HG02642 (cell line): ENCODE results near the gene PPM1G.

ENCODE experiments used
- ATAC-seq: cut with Tn5 transposase; IDR thresholded peaks from one replicate; pipeline ENCODE4 v1.9.1; 2021; ENCODE audit warnings: mild to moderate bottlenecking; ENCODE audit not compliant: unreplicated experiment, poor library complexity

The PPM1G gene

DNA sequence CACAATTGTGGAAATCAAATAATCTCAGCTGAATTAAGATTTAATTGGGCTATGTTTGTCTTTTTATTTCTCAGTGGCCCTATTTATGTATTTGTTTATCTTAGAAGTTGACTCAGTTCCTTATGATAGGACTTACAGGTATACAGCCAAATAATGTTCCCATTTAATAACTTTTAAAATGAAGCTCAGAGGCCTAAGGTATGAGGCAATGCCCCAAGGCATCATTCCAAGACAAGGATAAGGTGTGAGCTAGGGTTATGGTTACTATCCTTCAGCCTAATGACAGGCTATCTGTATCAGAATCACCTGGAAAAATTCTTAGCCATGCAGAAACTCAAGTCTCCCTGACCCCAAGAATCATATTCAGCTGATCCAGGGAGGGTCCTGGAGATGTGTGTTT, 11.6 kb upstream of the PPM1G start:
- no peak for ATAC-seq

- ATAC-seq, result no peak
Measured at GRCh38 chr2:27416151-27416550, 6.8 kb upstream of the PPM1G start.

- no peak for ATAC-seq
Measured at GRCh38 chr2:27412419-27413152, 3.2 kb upstream of the PPM1G start.

- ATAC-seq, result peak; percentile 24
Measured at GRCh38 chr2:27408601-27409320, 630 bp downstream of the PPM1G start.

DNA sequence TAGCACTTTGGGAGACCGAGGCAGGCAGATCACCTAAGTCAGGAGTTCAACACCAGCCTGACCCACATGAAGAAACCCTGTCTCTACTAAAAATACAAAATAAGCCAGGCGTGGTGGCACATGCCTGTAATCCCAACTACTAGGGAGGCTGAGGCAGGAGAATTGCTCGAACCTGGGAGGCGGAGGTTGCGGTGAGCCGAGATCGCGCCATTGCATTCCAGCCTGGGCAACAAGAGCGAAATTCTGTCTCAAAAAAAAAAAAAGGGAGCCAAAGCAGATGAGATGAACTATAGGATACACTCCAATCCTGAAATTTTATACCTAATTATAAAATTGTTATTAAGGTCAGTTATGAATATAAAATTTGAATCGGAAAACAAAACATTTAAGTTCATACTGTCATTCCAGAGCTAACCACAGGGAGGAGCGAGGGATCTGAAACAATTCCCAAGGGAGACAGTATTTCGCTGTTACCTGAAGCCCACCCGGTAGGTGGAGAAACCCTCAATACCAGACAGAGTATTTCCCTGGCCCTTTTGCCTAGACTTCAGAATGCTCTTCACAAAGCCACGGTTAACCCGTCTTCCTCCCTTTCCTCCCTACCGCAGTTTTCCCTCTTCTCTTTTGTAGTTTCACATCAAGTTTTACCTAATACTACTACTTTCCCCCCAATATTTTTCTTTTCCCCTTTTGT, 1.4 kb downstream of the PPM1G start:
- ATAC-seq, result no peak

- ATAC-seq, result no peak
Measured at GRCh38 chr2:27400348-27401135, 8.8 kb downstream of the PPM1G start.

DNA sequence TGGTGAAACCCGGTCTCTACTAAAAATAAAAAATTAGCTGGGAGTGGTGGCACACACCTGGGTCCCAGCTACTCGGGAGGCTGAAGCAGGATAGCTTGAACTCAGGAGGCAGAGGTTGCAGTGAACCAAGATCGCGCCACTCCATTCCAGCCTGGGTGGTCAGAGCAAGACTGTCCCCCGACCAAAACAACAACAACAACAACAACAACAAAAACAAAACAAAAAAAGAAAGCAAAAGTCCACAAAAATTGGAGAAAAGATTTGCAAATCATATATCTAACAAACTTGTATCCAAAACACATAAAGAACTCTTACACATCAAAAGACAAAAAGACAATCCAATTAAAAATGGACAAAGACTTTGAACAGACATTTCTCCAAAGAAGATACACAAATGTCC, 10.4 kb downstream of the PPM1G start:
- no peak for ATAC-seq

DNA sequence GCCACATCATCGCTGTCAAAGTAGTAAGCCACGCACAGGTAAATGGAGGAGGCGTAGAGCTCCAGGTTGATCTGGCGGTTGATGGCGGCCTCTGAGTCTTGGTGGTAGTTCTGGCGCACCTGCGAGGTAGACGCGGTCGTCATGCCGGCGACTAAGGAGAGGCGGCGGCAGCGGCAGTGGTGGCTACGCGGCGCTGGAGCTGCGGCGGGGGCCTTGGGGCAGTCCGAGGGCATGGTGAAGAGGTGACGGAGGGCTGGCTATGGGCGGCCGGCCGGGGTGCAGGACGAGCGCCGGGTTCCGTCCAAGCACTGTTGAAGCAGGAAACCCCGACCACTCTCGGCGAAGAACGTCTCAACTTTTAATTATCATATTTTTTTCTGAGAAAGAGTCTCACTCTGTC, 16.2 kb downstream of the PPM1G start:
- ATAC-seq, result no peak

GRCh38 chr2:27390822-27391679, 18.3 kb downstream of the PPM1G start:
- ATAC-seq, result no peak

DNA sequence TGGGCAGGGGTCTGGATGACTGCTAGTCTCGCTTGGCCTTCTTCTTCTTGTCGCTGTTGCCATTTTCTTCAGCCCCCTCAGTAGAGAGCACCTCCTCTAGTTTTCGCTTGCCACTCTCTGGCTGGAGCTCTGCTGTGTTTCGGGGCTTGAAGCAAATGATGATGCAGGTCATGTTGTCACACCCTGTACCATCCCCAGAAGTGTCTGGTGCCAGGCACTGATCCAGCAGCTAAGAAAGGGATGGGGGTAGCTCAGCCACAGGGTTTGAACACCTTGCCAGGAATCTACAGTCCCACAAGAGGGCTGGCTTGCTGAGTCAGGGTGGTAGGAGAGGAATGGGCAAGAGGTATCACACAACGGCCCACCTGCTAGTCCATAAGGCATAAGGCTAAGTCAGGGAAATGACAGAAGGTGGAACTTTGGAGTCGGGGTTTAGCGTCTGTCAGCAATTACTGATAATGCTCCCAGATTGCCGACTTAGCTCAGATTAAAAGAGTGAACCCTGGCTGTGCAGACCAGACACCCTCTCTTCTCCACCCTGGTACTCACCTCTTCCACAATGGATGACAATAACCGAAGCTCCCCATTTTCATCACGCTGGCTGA, 27.7 kb downstream of the PPM1G start:
- ATAC-seq, result no peak

DNA sequence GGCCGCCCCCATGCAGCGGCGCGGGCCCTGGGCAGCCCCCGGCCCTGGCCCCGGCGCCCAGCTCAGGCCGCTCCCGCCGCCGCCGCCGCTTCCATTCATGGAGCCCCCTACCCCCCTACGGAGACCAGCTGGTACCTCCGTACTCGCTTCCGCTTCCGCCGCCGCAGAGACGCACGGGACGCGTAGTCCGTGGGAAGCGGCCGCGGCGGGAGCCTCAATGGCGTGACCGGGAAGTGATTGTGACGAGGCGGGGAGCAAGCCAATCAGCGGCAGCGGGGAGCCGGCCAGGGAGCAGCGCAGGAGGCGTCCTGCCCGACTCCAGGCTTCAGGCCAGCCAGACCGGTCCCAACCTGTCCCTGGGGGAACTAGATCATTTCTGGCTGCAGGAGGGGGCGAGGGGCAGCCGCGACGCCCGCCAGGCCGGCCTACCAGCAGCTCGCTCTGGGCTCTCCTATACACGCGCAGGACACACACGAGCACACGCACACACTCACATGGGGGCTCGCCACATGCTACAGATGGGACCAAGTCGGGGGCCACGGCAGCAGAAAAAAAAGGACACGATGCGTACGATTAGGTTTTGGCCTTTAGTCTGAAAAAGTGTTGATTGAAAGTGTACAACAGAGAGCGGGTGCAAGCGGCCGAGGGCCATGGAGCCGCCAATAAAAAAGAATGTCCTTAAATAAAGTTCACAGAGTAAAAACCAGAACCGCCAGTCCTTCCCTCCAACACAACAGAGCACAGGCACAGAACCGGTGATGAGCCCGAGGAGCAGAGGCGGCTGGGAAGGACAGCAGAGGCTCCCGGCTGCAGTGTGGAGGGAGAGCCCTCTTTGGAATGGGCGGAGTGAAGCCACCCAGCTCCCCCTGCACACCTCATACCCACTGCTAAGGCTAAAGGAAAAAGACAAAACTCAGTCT, 28.5 kb downstream of the PPM1G start, which contains the start of gene ZNF513:
Gene ZNF513, minus strand, starts transcription at position 109 of the 920 bp plus-strand sequence. CDS start 208 bp downstream, outside the sequence.
- peak; percentile 87 for ATAC-seq

DNA sequence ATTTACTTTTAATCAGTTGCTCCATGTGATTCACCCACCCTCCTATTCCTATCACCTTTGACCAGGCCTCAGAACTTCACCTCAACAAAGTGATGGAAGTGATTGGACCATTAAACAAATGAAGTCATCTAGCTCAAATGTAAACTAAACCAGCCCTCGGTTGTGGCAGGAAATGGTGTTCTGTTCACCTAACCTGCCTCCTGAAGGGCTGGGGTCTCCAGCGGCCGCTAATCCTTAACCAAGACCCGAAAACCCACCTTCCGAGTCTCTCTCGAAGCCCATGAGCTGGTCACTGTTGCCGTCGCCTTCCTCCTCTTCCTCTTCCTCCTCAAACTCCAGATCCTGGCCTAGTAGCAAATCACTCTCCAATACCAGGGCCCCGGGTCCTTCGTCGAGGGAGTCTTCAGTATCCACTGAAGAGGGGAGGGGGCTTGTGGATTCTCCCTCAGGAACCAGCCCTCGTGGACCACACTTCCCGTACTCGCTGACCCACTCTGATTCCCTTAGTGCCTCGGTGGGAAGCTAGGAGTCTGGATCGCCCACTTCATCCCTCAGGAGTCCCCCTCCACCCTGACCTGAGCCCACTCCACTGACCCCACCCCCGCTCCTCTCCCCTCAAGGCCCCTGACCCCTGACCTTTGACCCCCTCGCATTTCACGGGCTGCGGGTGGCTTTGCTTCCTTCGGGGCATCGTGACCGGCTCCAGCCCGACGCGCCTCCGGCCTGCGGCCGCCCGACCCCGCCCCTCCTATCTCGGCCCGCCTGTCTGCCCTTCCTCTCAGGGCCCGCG, 29.4 kb downstream of the PPM1G start:
- ATAC-seq, result no peak

DNA sequence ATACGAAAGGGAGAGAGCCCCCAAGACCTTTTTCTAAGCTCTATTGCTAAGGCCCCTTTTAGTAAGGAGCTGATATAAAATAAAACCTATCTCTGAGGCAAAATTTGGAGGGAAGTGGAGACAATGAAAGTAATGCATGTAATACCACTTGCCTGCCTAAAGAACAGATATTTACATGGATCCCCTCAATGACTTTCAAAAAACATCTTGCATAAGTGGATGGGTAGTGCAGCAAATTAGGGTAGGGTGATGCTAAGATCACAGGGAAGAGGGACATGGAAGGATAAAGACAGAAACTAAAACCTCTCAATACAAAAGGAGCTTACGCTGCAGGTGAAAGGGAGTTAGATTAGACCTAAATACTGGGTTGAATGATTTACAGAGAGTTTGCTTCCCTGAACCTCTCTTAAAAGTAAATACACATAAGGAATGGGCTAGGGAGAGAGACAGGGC, 30.0 kb downstream of the PPM1G start:
- ATAC-seq, result no peak

DNA sequence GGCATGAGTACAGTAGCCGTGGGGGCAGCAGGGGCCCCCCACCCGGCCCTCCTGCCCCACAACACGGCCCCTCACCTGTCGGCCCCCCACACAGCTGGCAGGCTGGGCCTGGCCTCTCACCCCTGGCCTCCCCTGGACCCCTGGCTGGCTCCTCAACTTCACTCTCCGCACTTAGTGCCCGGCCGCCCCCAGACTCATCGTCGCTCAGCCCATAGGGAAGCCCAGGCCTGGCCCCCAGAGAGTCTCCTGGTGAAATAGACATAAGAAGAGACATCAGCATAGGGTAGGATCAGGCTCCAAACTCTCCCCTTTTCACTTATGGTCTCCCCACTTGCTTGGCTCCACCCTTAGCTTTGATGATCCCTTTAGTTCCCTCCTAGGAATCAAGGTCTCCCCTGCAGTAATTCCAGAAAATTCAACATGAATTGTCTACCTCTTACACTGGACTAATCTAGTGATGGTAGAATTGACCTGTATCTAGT, 30.5 kb downstream of the PPM1G start:
- no peak for ATAC-seq

GRCh38 chr2:27378096-27378808, 31.1 kb downstream of the PPM1G start:
- no peak for ATAC-seq

DNA sequence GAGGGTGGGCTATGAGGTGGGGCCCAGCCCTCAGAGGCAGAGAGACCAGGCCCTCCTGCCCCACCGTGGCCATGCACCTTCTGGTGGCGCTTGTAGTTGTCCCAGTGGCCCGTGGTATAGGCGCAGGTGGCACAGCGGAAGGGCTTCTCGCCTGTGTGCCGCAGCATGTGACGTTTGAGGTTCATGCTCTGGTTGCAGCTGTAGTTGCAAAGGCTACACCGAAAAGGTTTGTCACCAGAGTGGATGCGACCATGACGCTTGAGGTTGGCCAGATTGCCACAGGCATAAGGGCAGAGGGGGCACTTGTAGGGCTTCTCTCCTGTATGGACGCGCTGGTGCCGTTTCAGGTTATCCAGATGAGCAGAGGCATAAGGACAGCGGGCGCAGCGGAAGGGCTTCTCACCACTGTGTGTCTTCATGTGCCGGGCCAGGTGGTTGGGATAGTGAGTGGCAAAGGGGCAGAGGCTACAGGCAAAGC, 31.7 kb downstream of the PPM1G start:
- ATAC-seq, result no peak
